PC-3 (cell line): ENCODE data around the gene LCP1. TPM values are rescaled to one million over a fixed set of nuclear protein-coding genes. Genes with fewer than 3 reads are reported as not detected.

ENCODE experiments used
- ATAC-seq: fragments of 200-7000 bp; cut with Tn5 transposase; 2 replicates; pipeline ENCODE4 v1.9.1; 2020; ENCODE audit warnings: mild to moderate bottlenecking, moderate library complexity
- BruUV-seq: library from RNA; stranded (reverse); fragments of 400-500 nt; replicated peaks from 2 replicates; lab custom pipeline; 2021; lab: Mats Ljungman, UMichigan
- CTCF ChIA-PET: fragments of 300-600 bp; sonication (Branson Sonifier 250); formaldehyde crosslinking; loops from one replicate; lab custom pipeline; 2022; ENCODE audit warnings: antibody characterized with exemption; lab: Charles Lee
- POLR2A ChIA-PET: fragments of 300-600 bp; sonication (Branson Sonifier 250); formaldehyde crosslinking; loops from one replicate; lab custom pipeline; 2022; ENCODE audit warnings: antibody characterized with exemption; ENCODE audit not compliant: unreplicated experiment; lab: Charles Lee
- DNase-seq: peaks from one replicate; pipeline ENCODE4 v3.0.0-alpha.2; 2015
- H2AFZ ChIP-seq: fragments of 300-600 bp; sonication (generic); 2 replicates; pipeline ENCODE4 v1.6.0; 2016; ENCODE audit warnings: antibody characterized with exemption, low read length
- H3F3A ChIP-seq: fragments of 300-600 bp; sonication (generic); one replicate; pipeline ENCODE4 v1.6.0; 2017; ENCODE audit warnings: antibody characterized with exemption, low read length, control low read depth, mild to moderate bottlenecking; ENCODE audit not compliant: unreplicated experiment
- H3K27ac ChIP-seq: fragments of 300-600 bp; sonication (generic); 2 replicates; pipeline ENCODE4 v1.5.1; 2016; ENCODE audit warnings: mild to moderate bottlenecking, low read length
- H3K27me3 ChIP-seq: fragments of 300-600 bp; sonication (generic); 2 replicates; pipeline ENCODE4 v1.6.1; 2016; ENCODE audit warnings: low read length, mixed read lengths
- H3K36me3 ChIP-seq: fragments of 300-600 bp; sonication (generic); 2 replicates; pipeline ENCODE4 v1.6.1; 2016; ENCODE audit warnings: low read depth, mixed run types, low read length, mixed read lengths
- H3K4me1 ChIP-seq: fragments of 300-600 bp; sonication (generic); 2 replicates; pipeline ENCODE4 v1.5.1; 2016; ENCODE audit warnings: low read length; ENCODE audit not compliant: insufficient read depth
- H3K4me2 ChIP-seq: fragments of 300-600 bp; sonication (generic); 2 replicates; pipeline ENCODE4 v1.6.0; 2016; ENCODE audit warnings: low read length
- H3K4me3 ChIP-seq: fragments of 300-600 bp; sonication (generic); 2 replicates; pipeline ENCODE4 v1.5.1; 2016; ENCODE audit warnings: mild to moderate bottlenecking, low read length, mixed read lengths
- H3K79me2 ChIP-seq: fragments of 300-600 bp; sonication (generic); 2 replicates; pipeline ENCODE4 v1.6.1; 2017; ENCODE audit warnings: low read length, mixed read lengths
- H3K9ac ChIP-seq: fragments of 300-600 bp; sonication (generic); 2 replicates; pipeline ENCODE4 v1.6.0; 2016; ENCODE audit warnings: mild to moderate bottlenecking, low read length
- H3K9me2 ChIP-seq: fragments of 300-600 bp; sonication (generic); replicated peaks from 2 replicates; pipeline ENCODE4 v1.6.1; 2016; ENCODE audit warnings: mixed run types, low read length, mixed read lengths
- H3K9me3 ChIP-seq: fragments of 300-600 bp; sonication (generic); 2 replicates; pipeline ENCODE4 v1.6.1; 2016; ENCODE audit warnings: low read length, mixed read lengths
- H4K20me1 ChIP-seq: fragments of 300-600 bp; sonication (generic); 2 replicates; pipeline ENCODE4 v1.6.1; 2016; ENCODE audit warnings: low read length, mixed read lengths
- EZH2 ChIP-seq: fragments of 300-600 bp; sonication (generic); IDR thresholded peaks from one replicate; pipeline ENCODE4 v1.6.1; 2017; ENCODE audit warnings: antibody characterized with exemption, mild to moderate bottlenecking, low read length; ENCODE audit not compliant: unreplicated experiment
- EZH2phosphoT487 ChIP-seq: fragments of 300-600 bp; sonication (generic); IDR thresholded peaks from 2 replicates; pipeline ENCODE4 v1.6.1; 2018; ENCODE audit warnings: mild to moderate bottlenecking, antibody characterized with exemption, low read length, borderline replicate concordance
- intact Hi-C: fragments of 100-400 bp; cut with micrococcal nuclease; formaldehyde crosslinking; loops from 2 replicates; pipeline ENCODE4 v1.9.0; 2023
- total RNA-seq: library from RNA; depleted of rRNA; stranded (reverse); fragments of >200 nt; gene quantifications from 2 replicates; pipeline ENCODE4 v1.2.3, GENCODE V29; 2014
- TF ChIP-seq, protein P1 (sequence below): fragments of 300-600 bp; sonication (generic); conservative IDR thresholded peaks from 2 replicates; pipeline ENCODE4 v1.5.1; 2017; ENCODE audit warnings: antibody characterized with exemption, low read depth, mild to moderate bottlenecking, low read length

The LCP1 gene
- total RNA-seq, 1 experiment from 2014 or later, result 143 TPM

DNA sequence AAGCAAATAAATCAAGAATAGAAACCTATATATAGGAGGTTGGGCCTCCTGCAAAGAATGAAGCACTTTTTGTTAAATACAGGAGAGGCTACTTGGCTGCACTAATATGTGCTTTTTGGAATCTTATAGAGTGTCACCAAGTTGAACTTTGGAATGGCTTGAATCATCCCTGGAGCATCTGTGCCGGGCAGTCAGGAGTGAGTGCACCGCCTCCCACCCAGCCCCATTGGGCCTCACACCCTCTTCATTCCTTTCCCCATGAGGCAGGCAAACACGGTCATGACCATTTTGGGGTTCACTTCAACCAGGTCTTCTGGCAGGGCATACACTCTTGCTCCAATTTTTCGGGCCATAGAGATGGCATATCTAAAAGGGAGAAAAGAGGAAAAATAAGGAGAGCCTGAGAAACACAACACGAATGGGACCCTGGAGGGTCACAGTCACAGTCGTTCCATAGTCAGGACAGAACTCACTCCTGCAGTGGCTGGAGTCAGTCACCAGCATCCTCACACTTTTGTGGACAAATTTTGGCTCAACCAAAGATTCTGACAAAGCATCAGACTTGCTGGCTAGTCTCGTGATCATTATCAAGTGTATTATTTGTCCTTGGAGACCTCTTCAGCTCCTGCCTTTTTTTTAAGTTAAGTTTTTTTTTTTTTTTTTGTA is 54.5 kb downstream of the LCP1 start:
- ChIA-PET POLR2A (no interaction called here), CTCF (interaction anchor here (1.3 to 1.6 kb wide), 2 partner anchors 7 to 33 kb away, joined by 3 to 12 read pairs; no protein-coding TSS in a partner anchor)
- intact Hi-C loops, result loop anchor here (5.0 kb wide), 1 partner anchor 75 kb away; the partner anchor contains the start of gene ZC3H13
- H3K4me1 ChIP-seq, result no peaks in the 10 kb centered on the region
- no TSS peak for BruUV-seq
- no peaks in the 10 kb centered on the region for H3K27me3 ChIP-seq
- H3K36me3 ChIP-seq, result peaks cover 17% of the 10 kb centered on the region
- no peak overlapping the region for H2AFZ ChIP-seq
- no peak overlapping the region for H3K4me3 ChIP-seq
- no peaks in the 10 kb centered on the region for H4K20me1 ChIP-seq
- no peak for DNase-seq
- H3K4me2 ChIP-seq, result no peak overlapping the region
- H3K79me2 ChIP-seq, result no peaks in the 10 kb centered on the region
- no peaks in the 10 kb centered on the region for H3K9me3 ChIP-seq
- H3F3A ChIP-seq, result no peaks in the 10 kb centered on the region
- ATAC-seq, result no peak
- TF ChIP-seq EZH2, result no peak
- TF ChIP-seq, protein P1, sequence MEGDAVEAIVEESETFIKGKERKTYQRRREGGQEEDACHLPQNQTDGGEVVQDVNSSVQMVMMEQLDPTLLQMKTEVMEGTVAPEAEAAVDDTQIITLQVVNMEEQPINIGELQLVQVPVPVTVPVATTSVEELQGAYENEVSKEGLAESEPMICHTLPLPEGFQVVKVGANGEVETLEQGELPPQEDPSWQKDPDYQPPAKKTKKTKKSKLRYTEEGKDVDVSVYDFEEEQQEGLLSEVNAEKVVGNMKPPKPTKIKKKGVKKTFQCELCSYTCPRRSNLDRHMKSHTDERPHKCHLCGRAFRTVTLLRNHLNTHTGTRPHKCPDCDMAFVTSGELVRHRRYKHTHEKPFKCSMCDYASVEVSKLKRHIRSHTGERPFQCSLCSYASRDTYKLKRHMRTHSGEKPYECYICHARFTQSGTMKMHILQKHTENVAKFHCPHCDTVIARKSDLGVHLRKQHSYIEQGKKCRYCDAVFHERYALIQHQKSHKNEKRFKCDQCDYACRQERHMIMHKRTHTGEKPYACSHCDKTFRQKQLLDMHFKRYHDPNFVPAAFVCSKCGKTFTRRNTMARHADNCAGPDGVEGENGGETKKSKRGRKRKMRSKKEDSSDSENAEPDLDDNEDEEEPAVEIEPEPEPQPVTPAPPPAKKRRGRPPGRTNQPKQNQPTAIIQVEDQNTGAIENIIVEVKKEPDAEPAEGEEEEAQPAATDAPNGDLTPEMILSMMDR, result no peak
- TF ChIP-seq EZH2phosphoT487, result no peak
- H3K9ac ChIP-seq, result no peak overlapping the region
- H3K9me2 ChIP-seq, result no peaks in the 10 kb centered on the region
- no peak overlapping the region for H3K27ac ChIP-seq

GRCh38 chr13:46126552-46127357 is 55.2 kb downstream of the LCP1 start:
- H4K20me1 ChIP-seq, result no peaks in the 10 kb centered on the region
- no peak overlapping the region for H2AFZ ChIP-seq
- ChIA-PET CTCF (interaction anchor here (0.6 to 1.6 kb wide), 8 partner anchors 8 to 644 kb away, joined by 3 to 12 read pairs (median 4); no protein-coding TSS in a partner anchor), POLR2A (no interaction called here)
- no peaks in the 10 kb centered on the region for H3K27me3 ChIP-seq
- no peaks in the 10 kb centered on the region for H3K9me2 ChIP-seq
- no peak overlapping the region for H3K27ac ChIP-seq
- intact Hi-C loops, result loop anchor here (1.0 to 5.0 kb wide), 4 partner anchors 74 to 319 kb away; partner anchors contain the start of gene ZC3H13
- TF ChIP-seq EZH2phosphoT487, result no peak
- TF ChIP-seq, protein P1, result peak; percentile 83
- BruUV-seq, result no TSS peak
- peak; percentile 81 for DNase-seq
- H3K4me3 ChIP-seq, result no peak overlapping the region
- ATAC-seq, result peak; percentile 95
- H3K4me1 ChIP-seq, result no peaks in the 10 kb centered on the region
- peaks cover 13% of the 10 kb centered on the region for H3K36me3 ChIP-seq
- H3K9me3 ChIP-seq, result no peaks in the 10 kb centered on the region
- H3K79me2 ChIP-seq, result no peaks in the 10 kb centered on the region
- no peak overlapping the region for H3K9ac ChIP-seq
- H3F3A ChIP-seq, result no peaks in the 10 kb centered on the region
- no peak overlapping the region for H3K4me2 ChIP-seq
